HEK293T (cell line): Measurements from ENCODE around the gene ZNF644.

Source experiments
- BHLHE40 ChIP-seq: fragments of 450-650 bp; IDR thresholded peaks from 2 replicates; pipeline ENCODE4 v1.6.1; 2016; ENCODE audit warnings: mild to moderate bottlenecking, moderate library complexity, borderline replicate concordance
- CTBP1 ChIP-seq: fragments of 450-650 bp; IDR thresholded peaks from 2 replicates; pipeline ENCODE4 v1.6.1; 2016; ENCODE audit warnings: borderline replicate concordance
- ELF4 ChIP-seq: fragments of 450-650 bp; IDR thresholded peaks from 2 replicates; pipeline ENCODE4 v1.6.1; 2017; ENCODE audit warnings: antibody characterized with exemption
- FOXA1 ChIP-seq: fragments of 450-650 bp; IDR thresholded peaks from 2 replicates; pipeline ENCODE4 v1.6.1; 2016; ENCODE audit warnings: mild to moderate bottlenecking
- FOXK2 ChIP-seq: fragments of 450-650 bp; IDR thresholded peaks from 2 replicates; pipeline ENCODE4 v1.6.1; 2016; ENCODE audit warnings: mild to moderate bottlenecking
- FOXM1 ChIP-seq: fragments of 450-650 bp; IDR thresholded peaks from 2 replicates; pipeline ENCODE4 v1.6.1; 2017; ENCODE audit warnings: mild to moderate bottlenecking, borderline replicate concordance
- SP1 ChIP-seq: fragments of 450-650 bp; IDR thresholded peaks from 2 replicates; pipeline ENCODE4 v1.6.1; 2017
- SUZ12 ChIP-seq: fragments of 450-650 bp; IDR thresholded peaks from 2 replicates; pipeline ENCODE4 v1.6.1; 2016; ENCODE audit warnings: mild to moderate bottlenecking

DNA sequence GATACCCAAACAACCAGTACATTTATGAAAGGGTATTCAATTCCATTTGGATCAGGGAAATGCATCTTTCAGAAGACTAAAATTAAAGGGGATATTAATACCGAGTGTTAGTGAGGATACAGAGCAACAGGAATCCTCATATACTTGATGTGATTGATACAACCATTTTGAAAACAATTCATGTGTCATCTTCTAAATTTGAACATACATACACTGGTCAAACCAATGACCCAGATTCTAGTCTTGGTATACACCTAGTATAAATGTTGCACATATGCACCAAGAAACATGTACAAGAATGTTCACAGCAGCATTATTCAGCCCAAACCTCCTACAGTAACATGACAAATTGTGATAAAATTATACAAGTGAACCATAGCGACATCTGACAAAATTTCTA lies 58.6 kb downstream of the ZNF644 start:
- no peak for TF ChIP-seq SUZ12
- TF ChIP-seq FOXA1: no peak
- TF ChIP-seq SP1: no peak
- TF ChIP-seq FOXK2: no peak
- TF ChIP-seq FOXM1: no peak
- no peak for TF ChIP-seq CTBP1
- no peak for TF ChIP-seq BHLHE40
- no peak for TF ChIP-seq ELF4
